ENCODE results near the gene PNPLA6.

DNA sequence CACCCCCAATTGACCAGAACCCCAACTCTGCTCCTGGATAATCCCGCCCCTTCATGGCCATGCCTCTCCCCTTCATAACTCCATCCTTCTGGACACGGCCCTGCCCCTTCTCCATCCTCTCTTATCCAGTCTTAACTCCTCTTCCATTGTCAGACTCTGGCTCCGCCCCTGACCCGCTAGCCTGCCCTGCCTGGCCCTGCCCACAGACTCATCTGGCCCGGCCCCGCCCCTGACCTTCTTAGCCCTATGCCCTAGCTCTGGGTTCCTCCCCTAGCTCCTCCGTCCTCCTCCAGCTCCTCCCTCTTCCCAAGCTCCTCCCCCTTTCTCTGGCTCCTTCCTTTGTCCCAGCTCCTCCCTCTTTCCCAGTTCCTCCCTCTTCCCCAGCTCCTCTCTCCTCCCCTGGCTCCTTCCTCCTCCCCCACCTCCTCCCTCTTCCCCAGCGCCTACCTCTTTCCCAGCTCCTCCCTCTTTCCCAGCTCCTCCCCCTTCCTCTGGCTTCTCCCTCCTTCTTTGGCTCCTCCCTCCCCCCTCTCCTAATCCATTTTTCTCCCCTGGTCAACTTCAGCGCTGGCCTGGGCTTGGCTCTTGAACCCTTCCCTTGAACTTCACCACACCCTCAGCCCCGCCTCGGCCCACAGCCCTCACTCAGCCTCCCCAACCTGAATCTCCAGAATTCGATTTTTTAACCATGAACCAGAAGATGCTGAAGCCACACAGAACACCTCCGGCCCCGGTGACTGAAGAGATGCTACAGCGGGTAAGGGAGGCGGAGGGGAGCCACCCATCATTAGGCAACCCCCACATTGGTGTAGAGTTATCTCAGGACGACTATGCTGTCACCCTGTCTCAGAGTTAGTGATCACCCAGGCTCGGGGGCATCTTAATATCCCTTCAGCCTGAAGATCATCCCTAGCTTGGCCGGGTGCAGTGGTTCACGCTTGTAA lies 28.9 kb upstream of the PNPLA6 start:
- TF ChIP-seq GTF2F1 (IDR thresholded peaks at IDR 0.05; ENCODE audit: borderline replicate concordance, low read depth, low read length) = no peak
- TF ChIP-seq, protein P1, sequence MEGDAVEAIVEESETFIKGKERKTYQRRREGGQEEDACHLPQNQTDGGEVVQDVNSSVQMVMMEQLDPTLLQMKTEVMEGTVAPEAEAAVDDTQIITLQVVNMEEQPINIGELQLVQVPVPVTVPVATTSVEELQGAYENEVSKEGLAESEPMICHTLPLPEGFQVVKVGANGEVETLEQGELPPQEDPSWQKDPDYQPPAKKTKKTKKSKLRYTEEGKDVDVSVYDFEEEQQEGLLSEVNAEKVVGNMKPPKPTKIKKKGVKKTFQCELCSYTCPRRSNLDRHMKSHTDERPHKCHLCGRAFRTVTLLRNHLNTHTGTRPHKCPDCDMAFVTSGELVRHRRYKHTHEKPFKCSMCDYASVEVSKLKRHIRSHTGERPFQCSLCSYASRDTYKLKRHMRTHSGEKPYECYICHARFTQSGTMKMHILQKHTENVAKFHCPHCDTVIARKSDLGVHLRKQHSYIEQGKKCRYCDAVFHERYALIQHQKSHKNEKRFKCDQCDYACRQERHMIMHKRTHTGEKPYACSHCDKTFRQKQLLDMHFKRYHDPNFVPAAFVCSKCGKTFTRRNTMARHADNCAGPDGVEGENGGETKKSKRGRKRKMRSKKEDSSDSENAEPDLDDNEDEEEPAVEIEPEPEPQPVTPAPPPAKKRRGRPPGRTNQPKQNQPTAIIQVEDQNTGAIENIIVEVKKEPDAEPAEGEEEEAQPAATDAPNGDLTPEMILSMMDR (IDR thresholded peaks at IDR 0.05; ENCODE audit: control extremely low read depth in 1 of 3, insufficient read depth in 1 of 3, low read depth in 1 of 3, low read length in 3 of 3) = no peak
- no peak for TF ChIP-seq SIN3A (conservative IDR thresholded peaks at IDR 0.05 in 1 of 2, IDR thresholded peaks at IDR 0.05 in 1 of 2; ENCODE audit: low read depth in 1 of 2, low read length in 2 of 2)
- no peak for TF ChIP-seq JUN (IDR thresholded peaks at IDR 0.05; ENCODE audit: low read depth, low read length)
- TF ChIP-seq PHF8 (conservative IDR thresholded peaks at IDR 0.05; ENCODE audit: low read depth, low read length) = no peak
- peak; percentile 89; the same call in 1 of the 2 replicates for TF ChIP-seq SP1 (IDR thresholded peaks at IDR 0.05; ENCODE audit: low read depth, low read length)
- TF ChIP-seq CHD2 (IDR thresholded peaks at IDR 0.05; ENCODE audit: low read length) = no peak
- no peak for TF ChIP-seq EP300 (IDR thresholded peaks at IDR 0.05; ENCODE audit: borderline replicate concordance in 1 of 2, low read depth in 2 of 2, low read length in 2 of 2)
- no peak for TF ChIP-seq POLR2A (IDR thresholded peaks at IDR 0.05; ENCODE audit: control extremely low read depth in 1 of 2, low read depth in 2 of 2, low read length in 2 of 2)

All from H1 (cell line).